Esophagus squamous epithelium (tissue), 5 donors: ENCODE measurements around the gene UBAP1L. TPM values are rescaled to one million over a fixed set of nuclear protein-coding genes. Genes with fewer than 3 reads are reported as not detected.

ENCODE experiments used
- DNase-seq: peaks from one replicate; lab custom pipeline; 2025; lab: John Stamatoyannopoulos, UW
- H3K27ac ChIP-seq, 4 donors: fragments of 200-600 bp; sonication (generic); one replicate each; pipeline ENCODE4 v1.5.1; 2016 to 2019; ENCODE audit warnings: mild to moderate bottlenecking in 1 of 4
- H3K27me3 ChIP-seq, 4 donors: fragments of 200-600 bp; sonication (generic); 1 replicate in 3 of 4; 2 replicates in 1 of 4; pipeline versions ENCODE4 v1.5.1 to v1.6.0; 2017 to 2021; ENCODE audit warnings: antibody characterized with exemption in 1 of 4
- H3K36me3 ChIP-seq, 3 donors: fragments of 200-600 bp; sonication (generic); one replicate each; pipeline ENCODE4 v1.5.1; 2016 to 2019
- H3K4me1 ChIP-seq, 3 donors: fragments of 200-600 bp; sonication (generic); one replicate each; pipeline ENCODE4 v1.5.1; 2017 to 2019
- H3K4me3 ChIP-seq, 4 donors: fragments of 200-600 bp; sonication (generic); 1 replicate in 3 of 4; 2 replicates in 1 of 4; pipeline ENCODE4 v1.5.1; 2016 to 2019; ENCODE audit warnings: mild to moderate bottlenecking in 2 of 4, moderate library complexity in 1 of 4
- H3K9me3 ChIP-seq, 3 donors: fragments of 200-600 bp; sonication (generic); one replicate each; pipeline ENCODE4 v1.5.1; 2016 to 2019
- POLR2A ChIP-seq, 4 donors: fragments of 450-650 bp; IDR thresholded peaks; one replicate each; pipeline ENCODE4 v1.6.1; 2017; ENCODE audit warnings: antibody characterized with exemption in 4 of 4, mild to moderate bottlenecking in 4 of 4, moderate library complexity in 3 of 4
- WGBS, 2 donors: methylation state at CpG; one replicate each; pipeline ENCODE4 v1.1.5; 2018; 5-methylcytosine and 5-hydroxymethylcytosine counted together
- intact Hi-C: fragments of 100-400 bp; cut with DNase I; formaldehyde crosslinking; loops from one replicate; pipeline ENCODE4 v1.15.0; 2022
- small RNA-seq, 4 donors: library from RNA; depleted of rRNA; stranded (forward); fragments of <200 nt; gene quantifications; one replicate each; pipeline ENCODE3, GENCODE V24; 2016
- total RNA-seq, 4 donors: library from RNA; depleted of rRNA; stranded (reverse); fragments of >200 nt; gene quantifications; one replicate each; pipeline ENCODE4 v1.1.0, GENCODE V29; 2016
- TF ChIP-seq, protein P1 (sequence below), 6 experiments: fragments of 450-650 bp in 4 of 6; fragments of 200-600 bp in 2 of 6; sonication (generic) in 2 of 6; IDR thresholded peaks; one replicate each; pipeline ENCODE4 v1.5.1; 2016 to 2019; ENCODE audit warnings: antibody characterized with exemption in 6 of 6, mild to moderate bottlenecking in 4 of 6, moderate library complexity in 4 of 6
- donor health status: DM: yes; HTN: yes; CAD: no.

UBAP1L gene
- total RNA-seq, 4 donors from 2014 or later: 1.6 to 6.3 (median 2.0) TPM

DNA sequence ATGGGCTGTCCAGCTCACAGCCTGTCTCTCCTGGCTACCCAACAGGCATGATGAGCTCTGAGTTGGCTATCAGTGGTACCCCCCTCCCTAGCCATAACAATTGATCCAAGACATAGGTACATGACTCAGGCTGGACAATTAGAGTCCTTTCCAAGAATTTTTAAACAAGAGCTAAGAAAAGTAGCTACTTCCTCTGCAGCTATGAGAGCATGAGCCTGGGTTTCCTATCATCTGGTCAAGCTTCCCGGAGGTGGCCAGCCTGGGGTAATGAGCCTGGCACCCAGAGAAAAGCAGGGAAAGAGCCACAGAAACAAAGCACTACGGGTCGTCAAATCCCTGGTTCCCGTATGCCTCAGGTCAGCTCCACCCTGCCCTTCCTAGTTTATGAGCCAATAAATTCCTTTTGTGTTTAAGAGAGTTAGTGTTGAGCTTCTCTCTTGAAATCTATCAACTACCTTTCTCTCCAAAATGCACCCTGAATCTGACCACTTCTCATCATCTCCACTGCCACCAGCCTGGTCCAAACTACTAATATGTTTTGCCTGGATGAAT, 72.1 kb downstream of the UBAP1L start:
- 49 to 59% methylated on average over 4 of the region's 4 CpGs for WGBS, 2 donors
- Histone ChIP-seq H3K27ac (peak overlapping the region in 1 of 4 donors; percentile 55), H3K9me3 (no peaks in the 10 kb centered on the region), H3K4me3 (no peak overlapping the region), H3K36me3 (no peaks in the 10 kb centered on the region), H3K4me1 (peaks cover 0 to 30% (median 15%) of the 10 kb centered on the region in 3 donors), H3K27me3 (no peaks in the 10 kb centered on the region)
- DNase-seq: no peak
- intact Hi-C loops: no loop called here
- TF ChIP-seq, protein P1, sequence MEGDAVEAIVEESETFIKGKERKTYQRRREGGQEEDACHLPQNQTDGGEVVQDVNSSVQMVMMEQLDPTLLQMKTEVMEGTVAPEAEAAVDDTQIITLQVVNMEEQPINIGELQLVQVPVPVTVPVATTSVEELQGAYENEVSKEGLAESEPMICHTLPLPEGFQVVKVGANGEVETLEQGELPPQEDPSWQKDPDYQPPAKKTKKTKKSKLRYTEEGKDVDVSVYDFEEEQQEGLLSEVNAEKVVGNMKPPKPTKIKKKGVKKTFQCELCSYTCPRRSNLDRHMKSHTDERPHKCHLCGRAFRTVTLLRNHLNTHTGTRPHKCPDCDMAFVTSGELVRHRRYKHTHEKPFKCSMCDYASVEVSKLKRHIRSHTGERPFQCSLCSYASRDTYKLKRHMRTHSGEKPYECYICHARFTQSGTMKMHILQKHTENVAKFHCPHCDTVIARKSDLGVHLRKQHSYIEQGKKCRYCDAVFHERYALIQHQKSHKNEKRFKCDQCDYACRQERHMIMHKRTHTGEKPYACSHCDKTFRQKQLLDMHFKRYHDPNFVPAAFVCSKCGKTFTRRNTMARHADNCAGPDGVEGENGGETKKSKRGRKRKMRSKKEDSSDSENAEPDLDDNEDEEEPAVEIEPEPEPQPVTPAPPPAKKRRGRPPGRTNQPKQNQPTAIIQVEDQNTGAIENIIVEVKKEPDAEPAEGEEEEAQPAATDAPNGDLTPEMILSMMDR (IDR thresholded peaks at IDR 0.05): no peak
- TF ChIP-seq POLR2A (IDR thresholded peaks at IDR 0.05): no peak

Small RNA genes within 50 kb of the gene (small RNA-seq; reads per million reads assigned to genes)
- 0 reads per million in 4 donors for gene AC013553.1

Other genes starting within 250 kb of the UBAP1L start
- gene ANKDD1A, start 203.3 kb downstream of the UBAP1L start, total RNA-seq: 1 to 10 TPM in 3 of 4 donors, under 1 TPM in 1; 0.45 to 7.8 (median 2.4) TPM
- gene SPG21, start 125.3 kb downstream of the UBAP1L start, total RNA-seq: 10 to 100 TPM; 41.3 to 67.3 (median 59.6) TPM
- 10 to 100 TPM; 12.8 to 21.0 (median 17.8) TPM for gene MTFMT, start 85.6 kb downstream of the UBAP1L start, total RNA-seq
- gene SLC51B, start 69.8 kb downstream of the UBAP1L start, total RNA-seq: not detected
- 10 to 100 TPM in 2 of 4 donors, 1 to 10 TPM in 2; 2.8 to 32.4 (median 8.9) TPM for gene RASL12, start 47.2 kb downstream of the UBAP1L start, total RNA-seq
- not detected for gene KBTBD13, start 38.5 kb downstream of the UBAP1L start, total RNA-seq
- gene PDCD7, start 18.6 kb upstream of the UBAP1L start, total RNA-seq: 10 to 100 TPM; 12.1 to 20.8 (median 16.6) TPM
- 10 to 100 TPM; 51.0 to 57.4 (median 54.1) TPM for gene CLPX, start 70.1 kb upstream of the UBAP1L start, total RNA-seq
- 10 to 100 TPM in 1 of 4 donors, 1 to 10 TPM in 3; 2.5 to 78.0 (median 5.5) TPM for gene CILP, start 96.3 kb upstream of the UBAP1L start, total RNA-seq
- gene PARP16, start 171.7 kb upstream of the UBAP1L start, total RNA-seq: 1 to 10 TPM; 5.7 to 8.6 (median 6.3) TPM
- gene RNU5A-1, start 180.9 kb upstream of the UBAP1L start, total RNA-seq: not detected
- not detected for gene RNU5B-1, start 189.5 kb upstream of the UBAP1L start, total RNA-seq